PC-3 (cell line): ENCODE measurements around the gene E2F3. TPM values are rescaled to one million over a fixed set of nuclear protein-coding genes. Genes with fewer than 3 reads are reported as not detected.
"Not testable (repeated sequence)": the region's sequence is repeated elsewhere in the genome, so short reads cannot be mapped to it uniquely, and the experiment has no call there.

Experiments used
- ATAC-seq: fragments of 200-7000 bp; cut with Tn5 transposase; 2 replicates; pipeline ENCODE4 v1.9.1; 2020; ENCODE audit warnings: mild to moderate bottlenecking, moderate library complexity
- BruUV-seq: library from RNA; stranded (reverse); fragments of 400-500 nt; replicated peaks from 2 replicates; lab custom pipeline; 2021; lab: Mats Ljungman, UMichigan
- CTCF ChIA-PET: fragments of 300-600 bp; sonication (Branson Sonifier 250); formaldehyde crosslinking; loops from one replicate; lab custom pipeline; 2022; ENCODE audit warnings: antibody characterized with exemption; lab: Charles Lee
- POLR2A ChIA-PET: fragments of 300-600 bp; sonication (Branson Sonifier 250); formaldehyde crosslinking; loops from one replicate; lab custom pipeline; 2022; ENCODE audit warnings: antibody characterized with exemption; ENCODE audit not compliant: unreplicated experiment; lab: Charles Lee
- DNase-seq: peaks from one replicate; pipeline ENCODE4 v3.0.0-alpha.2; 2015
- H2AFZ ChIP-seq: fragments of 300-600 bp; sonication (generic); 2 replicates; pipeline ENCODE4 v1.6.0; 2016; ENCODE audit warnings: antibody characterized with exemption, low read length
- H3F3A ChIP-seq: fragments of 300-600 bp; sonication (generic); one replicate; pipeline ENCODE4 v1.6.0; 2017; ENCODE audit warnings: antibody characterized with exemption, low read length, control low read depth, mild to moderate bottlenecking; ENCODE audit not compliant: unreplicated experiment
- H3K27ac ChIP-seq: fragments of 300-600 bp; sonication (generic); 2 replicates; pipeline ENCODE4 v1.5.1; 2016; ENCODE audit warnings: mild to moderate bottlenecking, low read length
- H3K27me3 ChIP-seq: fragments of 300-600 bp; sonication (generic); 2 replicates; pipeline ENCODE4 v1.6.1; 2016; ENCODE audit warnings: low read length, mixed read lengths
- H3K36me3 ChIP-seq: fragments of 300-600 bp; sonication (generic); 2 replicates; pipeline ENCODE4 v1.6.1; 2016; ENCODE audit warnings: low read depth, mixed run types, low read length, mixed read lengths
- H3K4me1 ChIP-seq: fragments of 300-600 bp; sonication (generic); 2 replicates; pipeline ENCODE4 v1.5.1; 2016; ENCODE audit warnings: low read length; ENCODE audit not compliant: insufficient read depth
- H3K4me2 ChIP-seq: fragments of 300-600 bp; sonication (generic); 2 replicates; pipeline ENCODE4 v1.6.0; 2016; ENCODE audit warnings: low read length
- H3K4me3 ChIP-seq: fragments of 300-600 bp; sonication (generic); 2 replicates; pipeline ENCODE4 v1.5.1; 2016; ENCODE audit warnings: mild to moderate bottlenecking, low read length, mixed read lengths
- H3K79me2 ChIP-seq: fragments of 300-600 bp; sonication (generic); 2 replicates; pipeline ENCODE4 v1.6.1; 2017; ENCODE audit warnings: low read length, mixed read lengths
- H3K9ac ChIP-seq: fragments of 300-600 bp; sonication (generic); 2 replicates; pipeline ENCODE4 v1.6.0; 2016; ENCODE audit warnings: mild to moderate bottlenecking, low read length
- H3K9me2 ChIP-seq: fragments of 300-600 bp; sonication (generic); replicated peaks from 2 replicates; pipeline ENCODE4 v1.6.1; 2016; ENCODE audit warnings: mixed run types, low read length, mixed read lengths
- H3K9me3 ChIP-seq: fragments of 300-600 bp; sonication (generic); 2 replicates; pipeline ENCODE4 v1.6.1; 2016; ENCODE audit warnings: low read length, mixed read lengths
- H4K20me1 ChIP-seq: fragments of 300-600 bp; sonication (generic); 2 replicates; pipeline ENCODE4 v1.6.1; 2016; ENCODE audit warnings: low read length, mixed read lengths
- EZH2 ChIP-seq: fragments of 300-600 bp; sonication (generic); IDR thresholded peaks from one replicate; pipeline ENCODE4 v1.6.1; 2017; ENCODE audit warnings: antibody characterized with exemption, mild to moderate bottlenecking, low read length; ENCODE audit not compliant: unreplicated experiment
- EZH2phosphoT487 ChIP-seq: fragments of 300-600 bp; sonication (generic); IDR thresholded peaks from 2 replicates; pipeline ENCODE4 v1.6.1; 2018; ENCODE audit warnings: mild to moderate bottlenecking, antibody characterized with exemption, low read length, borderline replicate concordance
- intact Hi-C: fragments of 100-400 bp; cut with micrococcal nuclease; formaldehyde crosslinking; loops from 2 replicates; pipeline ENCODE4 v1.9.0; 2023
- total RNA-seq: library from RNA; depleted of rRNA; stranded (reverse); fragments of >200 nt; gene quantifications from 2 replicates; pipeline ENCODE4 v1.2.3, GENCODE V29; 2014
- TF ChIP-seq, protein P1 (sequence below): fragments of 300-600 bp; sonication (generic); conservative IDR thresholded peaks from 2 replicates; pipeline ENCODE4 v1.5.1; 2017; ENCODE audit warnings: antibody characterized with exemption, low read depth, mild to moderate bottlenecking, low read length

E2F3 gene
- total RNA-seq, 1 experiment from 2014 or later, result 8.8 TPM

GRCh38 chr6:20464041-20464440 lies 62.4 kb downstream of the E2F3 start:
- H4K20me1 ChIP-seq, result peaks cover 21% of the 10 kb centered on the region; the same call in 1 of the 2 replicates
- H3K4me1 ChIP-seq, result no peaks in the 10 kb centered on the region
- H3K27me3 ChIP-seq, result no peaks in the 10 kb centered on the region
- H3K9me3 ChIP-seq, result no peaks in the 10 kb centered on the region
- ATAC-seq, result no peak
- H3K4me2 ChIP-seq, result no peak overlapping the region
- CTCF ChIA-PET, result no interaction called here
- DNase-seq, result no peak
- H3K36me3 ChIP-seq, result 0 out of 2 replicates have a peak, but pooled peaks cover 10% of the 10 kb centered on the region
- TF ChIP-seq, protein P1, sequence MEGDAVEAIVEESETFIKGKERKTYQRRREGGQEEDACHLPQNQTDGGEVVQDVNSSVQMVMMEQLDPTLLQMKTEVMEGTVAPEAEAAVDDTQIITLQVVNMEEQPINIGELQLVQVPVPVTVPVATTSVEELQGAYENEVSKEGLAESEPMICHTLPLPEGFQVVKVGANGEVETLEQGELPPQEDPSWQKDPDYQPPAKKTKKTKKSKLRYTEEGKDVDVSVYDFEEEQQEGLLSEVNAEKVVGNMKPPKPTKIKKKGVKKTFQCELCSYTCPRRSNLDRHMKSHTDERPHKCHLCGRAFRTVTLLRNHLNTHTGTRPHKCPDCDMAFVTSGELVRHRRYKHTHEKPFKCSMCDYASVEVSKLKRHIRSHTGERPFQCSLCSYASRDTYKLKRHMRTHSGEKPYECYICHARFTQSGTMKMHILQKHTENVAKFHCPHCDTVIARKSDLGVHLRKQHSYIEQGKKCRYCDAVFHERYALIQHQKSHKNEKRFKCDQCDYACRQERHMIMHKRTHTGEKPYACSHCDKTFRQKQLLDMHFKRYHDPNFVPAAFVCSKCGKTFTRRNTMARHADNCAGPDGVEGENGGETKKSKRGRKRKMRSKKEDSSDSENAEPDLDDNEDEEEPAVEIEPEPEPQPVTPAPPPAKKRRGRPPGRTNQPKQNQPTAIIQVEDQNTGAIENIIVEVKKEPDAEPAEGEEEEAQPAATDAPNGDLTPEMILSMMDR, result no peak
- no peak overlapping the region for H3K4me3 ChIP-seq
- intact Hi-C loops, result no loop called here
- H3K9me2 ChIP-seq, result no peaks in the 10 kb centered on the region
- BruUV-seq, result no TSS peak
- POLR2A ChIA-PET, result interaction anchor here (0.5 kb wide), 1 partner anchor 60 kb away, joined by 3 read pairs; no protein-coding TSS in a partner anchor
- peaks cover 55% of the 10 kb centered on the region for H3K79me2 ChIP-seq
- no peaks in the 10 kb centered on the region for H3F3A ChIP-seq
- H3K9ac ChIP-seq, result no peak overlapping the region
- H2AFZ ChIP-seq, result no peak overlapping the region
- H3K27ac ChIP-seq, result no peak overlapping the region

GRCh38 chr6:20464847-20465246 lies 63.2 kb downstream of the E2F3 start:
- peaks cover 21% of the 10 kb centered on the region; the same call in 1 of the 2 replicates for H4K20me1 ChIP-seq
- CTCF ChIA-PET, result no interaction called here
- BruUV-seq, result no TSS peak
- POLR2A ChIA-PET, result no interaction called here
- H3F3A ChIP-seq, result no peaks in the 10 kb centered on the region
- H3K9me2 ChIP-seq, result no peaks in the 10 kb centered on the region
- peaks cover 54% of the 10 kb centered on the region for H3K79me2 ChIP-seq
- H3K27me3 ChIP-seq, result no peaks in the 10 kb centered on the region
- H3K36me3 ChIP-seq, result 0 out of 2 replicates have a peak, but pooled peaks cover 8% of the 10 kb centered on the region
- TF ChIP-seq, protein P1, result no peak
- TF ChIP-seq EZH2, result no peak
- no peak for TF ChIP-seq EZH2phosphoT487
- H3K4me3 ChIP-seq, result no peak overlapping the region
- intact Hi-C loops, result no loop called here
- H3K9ac ChIP-seq, result no peak overlapping the region
- no peak for ATAC-seq
- H3K9me3 ChIP-seq, result no peaks in the 10 kb centered on the region
- H3K4me1 ChIP-seq, result no peaks in the 10 kb centered on the region
- H3K27ac ChIP-seq, result no peak overlapping the region
- no peak overlapping the region for H3K4me2 ChIP-seq
- H2AFZ ChIP-seq, result no peak overlapping the region
- no peak for DNase-seq

- ATAC-seq, H3K9ac ChIP-seq, H3K4me1 ChIP-seq, H3K27ac ChIP-seq, BruUV-seq, H2AFZ ChIP-seq, H3K4me2 ChIP-seq, H3F3A ChIP-seq, H3K9me2 ChIP-seq, POLR2A ChIA-PET, DNase-seq, H3K36me3 ChIP-seq, H3K27me3 ChIP-seq, intact Hi-C loops, H3K4me3 ChIP-seq, H3K9me3 ChIP-seq, CTCF ChIA-PET: not testable (repeated sequence)
- peaks cover 48% of the 10 kb centered on the region for H3K79me2 ChIP-seq
- peaks cover 17% of the 10 kb centered on the region; the same call in 1 of the 2 replicates for H4K20me1 ChIP-seq
Measured at GRCh38 chr6:20465616-20466015, 63.9 kb downstream of the E2F3 start.
